ENCODE data around the gene GP1BA. TPM values are rescaled to one million over a fixed set of nuclear protein-coding genes. Genes with fewer than 3 reads are reported as not detected.

GP1BA gene
- total RNA-seq, 1 experiment from 2014 or later, result not detected

DNA sequence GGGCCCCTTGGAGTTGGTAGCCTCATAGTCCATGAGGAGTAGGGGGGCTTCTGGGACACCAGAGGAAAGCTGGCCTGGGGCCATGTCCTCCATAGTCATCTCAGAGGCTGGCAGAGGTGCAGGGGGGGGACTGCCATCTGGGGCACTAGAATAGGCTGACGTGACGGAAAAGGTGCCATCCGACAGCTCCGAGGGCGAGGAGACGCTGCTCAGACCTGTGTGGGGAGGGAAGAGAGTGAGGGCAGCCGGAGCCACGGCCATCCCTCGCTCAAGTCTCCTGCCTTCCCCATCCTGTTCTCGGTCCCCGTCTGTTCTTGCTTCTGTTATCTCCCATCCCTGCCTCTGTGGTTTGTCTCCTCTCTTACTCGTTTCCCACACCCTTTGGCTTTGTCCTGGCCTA lies 40.2 kb downstream of the GP1BA start:
- no peak overlapping the region for H3K4me3 Mint-ChIP-seq (ENCODE audit: unreplicated experiment)
- H3K27me3 Mint-ChIP-seq (ENCODE audit: insufficient read depth, unreplicated experiment), result no peaks in the 10 kb centered on the region
- peaks cover 15% of the 10 kb centered on the region for H3K4me1 Mint-ChIP-seq (ENCODE audit: insufficient read depth, unreplicated experiment)
- H3K36me3 Mint-ChIP-seq (ENCODE audit: insufficient read depth, unreplicated experiment), result peaks cover 59% of the 10 kb centered on the region
- CTCF ChIA-PET, result interaction anchor here (0.6 to 0.9 kb wide), 3 partner anchors 8 to 91 kb away, joined by 4 to 5 read pairs (median 4); no protein-coding TSS in a partner anchor
- POLR2A ChIA-PET, result interaction anchor here (13.3 kb wide), 1 partner anchor 24 kb away, joined by 639 read pairs; the partner anchor contains the start of genes ENO3, PFN1, RNF167 and SLC25A11
- H3K9me3 Mint-ChIP-seq (ENCODE audit: unreplicated experiment), result no peaks in the 10 kb centered on the region
- DNase-seq (ENCODE audit: unreplicated experiment), result no peak
- TF ChIP-seq, protein P1, sequence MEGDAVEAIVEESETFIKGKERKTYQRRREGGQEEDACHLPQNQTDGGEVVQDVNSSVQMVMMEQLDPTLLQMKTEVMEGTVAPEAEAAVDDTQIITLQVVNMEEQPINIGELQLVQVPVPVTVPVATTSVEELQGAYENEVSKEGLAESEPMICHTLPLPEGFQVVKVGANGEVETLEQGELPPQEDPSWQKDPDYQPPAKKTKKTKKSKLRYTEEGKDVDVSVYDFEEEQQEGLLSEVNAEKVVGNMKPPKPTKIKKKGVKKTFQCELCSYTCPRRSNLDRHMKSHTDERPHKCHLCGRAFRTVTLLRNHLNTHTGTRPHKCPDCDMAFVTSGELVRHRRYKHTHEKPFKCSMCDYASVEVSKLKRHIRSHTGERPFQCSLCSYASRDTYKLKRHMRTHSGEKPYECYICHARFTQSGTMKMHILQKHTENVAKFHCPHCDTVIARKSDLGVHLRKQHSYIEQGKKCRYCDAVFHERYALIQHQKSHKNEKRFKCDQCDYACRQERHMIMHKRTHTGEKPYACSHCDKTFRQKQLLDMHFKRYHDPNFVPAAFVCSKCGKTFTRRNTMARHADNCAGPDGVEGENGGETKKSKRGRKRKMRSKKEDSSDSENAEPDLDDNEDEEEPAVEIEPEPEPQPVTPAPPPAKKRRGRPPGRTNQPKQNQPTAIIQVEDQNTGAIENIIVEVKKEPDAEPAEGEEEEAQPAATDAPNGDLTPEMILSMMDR (IDR thresholded peaks at IDR 0.05; ENCODE audit: unreplicated experiment), result no peak
- peak overlapping the region; percentile 68 for H3K27ac Mint-ChIP-seq (ENCODE audit: low read depth, unreplicated experiment)
- BruUV-seq (replicated peaks), result no TSS peak
- intact Hi-C loops (cut with micrococcal nuclease), result no loop called here

DNA sequence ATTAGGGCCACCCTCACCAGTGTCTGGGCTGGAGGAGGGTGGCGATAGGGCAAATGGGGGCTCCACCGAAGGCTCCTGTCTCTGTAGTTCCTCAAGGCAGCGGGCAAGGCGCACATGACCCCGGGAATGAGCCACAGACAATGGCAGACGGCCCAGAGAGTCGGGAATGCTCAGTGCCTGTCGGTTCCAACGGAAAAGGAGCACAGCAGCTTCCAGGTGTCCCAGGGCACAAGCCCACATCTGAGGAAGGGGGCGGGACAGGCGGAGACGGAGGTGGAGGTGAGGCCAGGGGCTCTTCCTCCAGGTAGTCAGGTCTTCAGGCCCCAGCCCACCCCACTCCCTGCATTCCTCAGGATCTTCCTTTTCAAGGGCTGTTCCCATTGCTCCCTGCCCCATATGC lies 40.7 kb downstream of the GP1BA start:
- Mint-ChIP-seq H3K27me3 (ENCODE audit: insufficient read depth, unreplicated experiment) (no peaks in the 10 kb centered on the region), H3K4me3 (ENCODE audit: unreplicated experiment) (no peak overlapping the region), H3K27ac (ENCODE audit: low read depth, unreplicated experiment) (peak overlapping the region; percentile 68), H3K36me3 (ENCODE audit: insufficient read depth, unreplicated experiment) (peaks cover 64% of the 10 kb centered on the region), H3K4me1 (ENCODE audit: insufficient read depth, unreplicated experiment) (peaks cover 15% of the 10 kb centered on the region), H3K9me3 (ENCODE audit: unreplicated experiment) (no peaks in the 10 kb centered on the region)
- BruUV-seq (replicated peaks), result no TSS peak
- POLR2A ChIA-PET, result interaction anchor here (13.3 kb wide), 1 partner anchor 24 kb away, joined by 639 read pairs; the partner anchor contains the start of genes ENO3, PFN1, RNF167 and SLC25A11
- DNase-seq (ENCODE audit: unreplicated experiment), result no peak
- CTCF ChIA-PET, result interaction anchor here (0.8 to 0.9 kb wide), 2 partner anchors 8 to 89 kb away, joined by 4 read pairs; no protein-coding TSS in a partner anchor
- TF ChIP-seq, protein P1 (IDR thresholded peaks at IDR 0.05; ENCODE audit: unreplicated experiment), result no peak
- intact Hi-C loops (cut with micrococcal nuclease), result no loop called here

DNA sequence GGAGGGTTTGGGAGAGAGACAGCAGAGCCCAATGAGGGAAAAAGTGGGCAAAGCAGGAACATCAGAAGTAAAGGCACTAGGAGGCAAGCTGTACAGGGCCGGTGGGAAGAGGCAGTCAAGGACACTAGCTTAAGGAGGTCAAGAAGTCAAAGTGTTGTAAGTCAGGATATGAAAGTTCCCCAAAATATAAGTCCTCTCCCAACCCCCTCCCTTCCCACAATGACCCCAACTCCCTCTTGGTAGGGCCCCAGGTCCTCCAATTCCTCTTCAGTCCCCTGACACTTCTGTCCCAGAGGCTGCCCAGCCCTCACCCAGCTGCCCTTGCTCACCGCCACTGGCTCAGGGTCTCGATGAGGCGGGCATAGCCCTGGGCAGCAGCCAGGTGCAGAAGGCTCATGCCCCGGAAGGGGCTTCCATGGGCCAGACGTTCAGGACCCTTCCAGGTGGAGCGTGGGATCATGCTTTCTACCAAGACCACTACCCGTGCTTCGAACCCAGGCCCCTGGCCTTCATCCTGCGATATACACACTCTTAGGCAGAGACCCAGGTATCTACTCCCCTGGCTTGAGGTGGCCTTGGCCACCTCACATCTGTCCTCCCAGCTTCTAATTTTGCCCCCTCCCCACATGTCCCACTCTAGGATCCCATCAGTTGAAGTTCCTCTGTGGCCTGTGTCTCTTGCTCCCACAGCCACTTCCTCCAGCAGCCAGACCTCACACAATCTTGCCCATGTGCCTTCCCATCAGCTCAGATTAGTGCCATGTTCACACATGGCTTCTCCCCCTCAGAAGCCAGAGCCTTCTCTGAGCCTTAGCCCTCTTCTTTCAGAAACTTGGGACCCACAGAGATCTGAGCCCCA lies 41.4 kb downstream of the GP1BA start:
- ChIA-PET POLR2A (interaction anchor here (1.5 to 13.3 kb wide), 2 partner anchors 13 to 25 kb away, joined by 5 to 639 read pairs; partner anchors contain the start of genes ENO3, PFN1, RNF167 and SLC25A11), CTCF (no interaction called here)
- DNase-seq (ENCODE audit: unreplicated experiment), result no peak
- Mint-ChIP-seq H3K27ac (ENCODE audit: low read depth, unreplicated experiment) (no peak overlapping the region), H3K27me3 (ENCODE audit: insufficient read depth, unreplicated experiment) (no peaks in the 10 kb centered on the region), H3K4me1 (ENCODE audit: insufficient read depth, unreplicated experiment) (peaks cover 15% of the 10 kb centered on the region), H3K36me3 (ENCODE audit: insufficient read depth, unreplicated experiment) (peaks cover 71% of the 10 kb centered on the region), H3K4me3 (ENCODE audit: unreplicated experiment) (no peak overlapping the region), H3K9me3 (ENCODE audit: unreplicated experiment) (no peaks in the 10 kb centered on the region)
- intact Hi-C loops (cut with micrococcal nuclease), result no loop called here
- no TSS peak for BruUV-seq (replicated peaks)
- TF ChIP-seq, protein P1 (IDR thresholded peaks at IDR 0.05; ENCODE audit: unreplicated experiment), result no peak

DNA sequence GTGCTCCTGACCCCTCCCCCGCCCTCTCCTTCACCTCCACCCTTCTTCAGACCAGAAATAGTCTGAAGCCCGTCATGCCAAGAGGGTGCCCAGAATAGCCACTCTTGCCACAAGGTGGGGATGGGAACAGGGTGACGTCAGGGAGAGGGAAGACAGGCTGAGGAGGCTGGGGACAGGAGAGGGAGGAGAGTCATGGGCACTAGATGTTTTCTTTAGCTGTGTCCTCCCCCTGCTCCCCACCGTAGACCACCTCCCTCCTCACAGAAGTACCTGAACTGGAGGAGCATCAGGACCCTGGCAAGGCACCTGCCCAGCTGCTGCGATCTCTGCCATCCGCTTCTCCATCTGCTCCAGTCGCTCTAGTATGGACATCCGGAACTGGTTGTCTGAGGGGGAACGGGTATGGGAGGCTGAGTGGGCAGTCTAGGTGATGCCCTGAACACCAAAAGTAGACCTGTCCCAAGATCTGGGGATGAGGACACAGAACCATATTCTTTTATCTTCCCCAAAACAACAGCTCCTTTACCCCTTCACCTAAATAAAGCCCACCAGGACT lies 42.1 kb downstream of the GP1BA start:
- peaks cover 78% of the 10 kb centered on the region for H3K36me3 Mint-ChIP-seq (ENCODE audit: insufficient read depth, unreplicated experiment)
- H3K4me3 Mint-ChIP-seq (ENCODE audit: unreplicated experiment), result no peak overlapping the region
- no TSS peak for BruUV-seq (replicated peaks)
- H3K27ac Mint-ChIP-seq (ENCODE audit: low read depth, unreplicated experiment), result no peak overlapping the region
- no peak for DNase-seq (ENCODE audit: unreplicated experiment)
- H3K27me3 Mint-ChIP-seq (ENCODE audit: insufficient read depth, unreplicated experiment), result no peaks in the 10 kb centered on the region
- peaks cover 15% of the 10 kb centered on the region for H3K4me1 Mint-ChIP-seq (ENCODE audit: insufficient read depth, unreplicated experiment)
- ChIA-PET POLR2A (interaction anchor here (1.5 to 13.3 kb wide), 2 partner anchors 12 to 26 kb away, joined by 5 to 639 read pairs; partner anchors contain the start of genes ENO3, PFN1, RNF167 and SLC25A11), CTCF (interaction anchor here (0.7 to 1.6 kb wide), 3 partner anchors 8 to 88 kb away, joined by 3 to 6 read pairs (median 4); partner anchors contain the start of gene CAMTA2)
- no peaks in the 10 kb centered on the region for H3K9me3 Mint-ChIP-seq (ENCODE audit: unreplicated experiment)
- TF ChIP-seq, protein P1 (IDR thresholded peaks at IDR 0.05; ENCODE audit: unreplicated experiment), result no peak
- intact Hi-C loops (cut with micrococcal nuclease), result no loop called here

Data from MCF 10A (cell line).